Body of pancreas (tissue), 4 donors: ENCODE results near the gene MAP3K21. TPM values are rescaled to one million over a fixed set of nuclear protein-coding genes. Genes with fewer than 3 reads are reported as not detected.

ENCODE experiments used
- ATAC-seq: fragments of 150-250 bp; one replicate; pipeline ENCODE4 v1.9.1; 2016
- DNase-seq, 4 donors: peaks; one replicate each; pipeline ENCODE4 v3.0.0-alpha.2; 2019
- H3K27ac ChIP-seq, 4 donors: fragments of 200-600 bp; sonication (generic); 1 replicate in 3 of 4; 2 replicates in 1 of 4; pipeline versions ENCODE4 v1.5.1 to v1.6.1; 2016 to 2019; ENCODE audit warnings: mild to moderate bottlenecking in 1 of 4, mixed read lengths in 1 of 4, moderate library complexity in 1 of 4
- H3K27me3 ChIP-seq, 2 donors: fragments of 200-600 bp; sonication (generic); one replicate each; pipeline ENCODE4 v1.6.0; 2016; ENCODE audit warnings: mild to moderate bottlenecking in 1 of 2
- H3K36me3 ChIP-seq, 2 donors: fragments of 200-600 bp; sonication (generic); replicated peaks in 1 of 2; 2 replicates each; pipeline ENCODE4 v1.5.1; 2016; ENCODE audit warnings: low read depth in 2 of 2; ENCODE audit not compliant: insufficient read depth in 1 of 2
- H3K4me1 ChIP-seq: fragments of 200-600 bp; sonication (generic); one replicate; pipeline ENCODE4 v1.6.0; 2016
- H3K4me3 ChIP-seq, 2 donors: fragments of 200-600 bp; sonication (generic); 1 replicate in 1 of 2; 2 replicates in 1 of 2; pipeline ENCODE4 v1.5.1; 2016 to 2019
- H3K9me3 ChIP-seq, 3 donors: fragments of 200-600 bp; sonication (generic); 1 replicate in 2 of 3; 2 replicates in 1 of 3; pipeline ENCODE4 v1.5.1; 2016
- CTCF ChIP-seq, 7 experiments: fragments of 450-650 bp in 4 of 7; fragments of 200-600 bp in 3 of 7; sonication (generic) in 3 of 7; IDR thresholded peaks; one replicate each; pipeline ENCODE4 v1.5.1; 2016 to 2019; ENCODE audit warnings: antibody characterized with exemption in 7 of 7
- POLR2A ChIP-seq, 3 donors: fragments of 450-650 bp; IDR thresholded peaks; one replicate each; pipeline ENCODE4 v1.6.1; 2016; ENCODE audit warnings: antibody characterized with exemption in 3 of 3, mild to moderate bottlenecking in 2 of 3
- WGBS, 2 donors: methylation state at CpG; one replicate each; pipeline ENCODE4 v1.1.5; 2017; 5-methylcytosine and 5-hydroxymethylcytosine counted together
- intact Hi-C: fragments of 100-400 bp; cut with DNase I; formaldehyde crosslinking; loops from one replicate; pipeline ENCODE4 v1.15.1; 2023
- total RNA-seq, 2 donors: library from RNA; depleted of rRNA; stranded (reverse); fragments of >200 nt; gene quantifications; one replicate each; pipeline ENCODE4 v1.1.0, GENCODE V29; 2016

MAP3K21 gene
- total RNA-seq, 2 donors from 2014 or later, result 40.2 to 62.3 TPM

- DNase-seq (peak in 2 of 4 donors; percentile 19 to 20), ATAC-seq (no peak)
- H3K9me3 ChIP-seq, result no peaks in the 10 kb centered on the region
- no peaks in the 10 kb centered on the region for H3K36me3 ChIP-seq
- no peak overlapping the region for H3K27ac ChIP-seq
- intact Hi-C loops, result no loop called here
- peaks cover 1% of the 10 kb centered on the region for H3K4me1 ChIP-seq
- WGBS, 2 donors, result 69 to 88% methylated on average over 3 to 4 of the region's 4 CpGs
- no peaks in the 10 kb centered on the region for H3K27me3 ChIP-seq
- no peak overlapping the region for H3K4me3 ChIP-seq
- TF ChIP-seq CTCF (IDR thresholded peaks at IDR 0.05) (no peak), POLR2A (IDR thresholded peaks at IDR 0.05) (no peak)
Measured at GRCh38 chr1:233289676-233290075, 37.8 kb upstream of the MAP3K21 start.

GRCh38 chr1:233290396-233291034, 37.0 kb upstream of the MAP3K21 start:
- Histone ChIP-seq H3K27ac (no peak overlapping the region), H3K36me3 (no peaks in the 10 kb centered on the region), H3K4me1 (peaks cover 8% of the 10 kb centered on the region), H3K4me3 (no peak overlapping the region), H3K9me3 (no peaks in the 10 kb centered on the region), H3K27me3 (no peaks in the 10 kb centered on the region)
- no peak for TF ChIP-seq CTCF (IDR thresholded peaks at IDR 0.05)
- no peak for TF ChIP-seq POLR2A (IDR thresholded peaks at IDR 0.05)
- 46 to 81% methylated on average over 5 of the region's 5 CpGs for WGBS, 2 donors
- intact Hi-C loops, result no loop called here
- no peak for DNase-seq
- ATAC-seq, result no peak

GRCh38 chr1:233293556-233294446, 33.7 kb upstream of the MAP3K21 start:
- ATAC-seq, result no peak
- no peak for TF ChIP-seq POLR2A (IDR thresholded peaks at IDR 0.05)
- no peak for TF ChIP-seq CTCF (IDR thresholded peaks at IDR 0.05)
- peaks cover 14% of the 10 kb centered on the region for H3K4me1 ChIP-seq
- H3K27ac ChIP-seq, result no peak overlapping the region
- WGBS, 2 donors, result 87 to 94% methylated on average over 3 of the region's 3 CpGs
- DNase-seq, result no peak
- intact Hi-C loops, result no loop called here
- H3K36me3 ChIP-seq, result no peaks in the 10 kb centered on the region
- H3K9me3 ChIP-seq, result no peaks in the 10 kb centered on the region
- H3K27me3 ChIP-seq, result no peaks in the 10 kb centered on the region
- no peak overlapping the region for H3K4me3 ChIP-seq

- WGBS, 2 donors, result 13 to 25% methylated on average over 8 of the region's 8 CpGs
- Histone ChIP-seq H3K36me3 (no peaks in the 10 kb centered on the region), H3K4me1 (peaks cover 14% of the 10 kb centered on the region), H3K27me3 (no peaks in the 10 kb centered on the region), H3K9me3 (no peaks in the 10 kb centered on the region), H3K4me3 (peak overlapping the region; percentile 31 to 60), H3K27ac (peak overlapping the region in 3 of 4 donors; percentile 18 to 70 (median 62))
- ATAC-seq, result peak; percentile 53
- DNase-seq, result peak in 1 of 4 donors; percentile 13
- intact Hi-C loops, result no loop called here
- no peak for TF ChIP-seq POLR2A (IDR thresholded peaks at IDR 0.05)
- TF ChIP-seq CTCF (IDR thresholded peaks at IDR 0.05), result no peak
Measured at GRCh38 chr1:233294913-233295236, 32.6 kb upstream of the MAP3K21 start.
